ENCODE measurements around the gene GAS2L1.

GRCh38 chr22:29329581-29329980 lies 23.1 kb downstream of the GAS2L1 start:
- TF ChIP-seq TAF1 (IDR thresholded peaks at IDR 0.05; ENCODE audit: borderline replicate concordance, insufficient read depth, low read length) (no peak), POLR2AphosphoS5 (IDR thresholded peaks at IDR 0.05; ENCODE audit: low read depth, low read length) (no peak), SIN3A (IDR thresholded peaks at IDR 0.05; ENCODE audit: borderline replicate concordance, insufficient read depth, low read length) (no peak), FOXP2 (optimal IDR thresholded peaks at IDR 0.05; ENCODE audit: borderline replicate concordance, extremely low read depth, extremely low read length, insufficient read depth) (no peak)
- TF ChIP-seq, protein P1, sequence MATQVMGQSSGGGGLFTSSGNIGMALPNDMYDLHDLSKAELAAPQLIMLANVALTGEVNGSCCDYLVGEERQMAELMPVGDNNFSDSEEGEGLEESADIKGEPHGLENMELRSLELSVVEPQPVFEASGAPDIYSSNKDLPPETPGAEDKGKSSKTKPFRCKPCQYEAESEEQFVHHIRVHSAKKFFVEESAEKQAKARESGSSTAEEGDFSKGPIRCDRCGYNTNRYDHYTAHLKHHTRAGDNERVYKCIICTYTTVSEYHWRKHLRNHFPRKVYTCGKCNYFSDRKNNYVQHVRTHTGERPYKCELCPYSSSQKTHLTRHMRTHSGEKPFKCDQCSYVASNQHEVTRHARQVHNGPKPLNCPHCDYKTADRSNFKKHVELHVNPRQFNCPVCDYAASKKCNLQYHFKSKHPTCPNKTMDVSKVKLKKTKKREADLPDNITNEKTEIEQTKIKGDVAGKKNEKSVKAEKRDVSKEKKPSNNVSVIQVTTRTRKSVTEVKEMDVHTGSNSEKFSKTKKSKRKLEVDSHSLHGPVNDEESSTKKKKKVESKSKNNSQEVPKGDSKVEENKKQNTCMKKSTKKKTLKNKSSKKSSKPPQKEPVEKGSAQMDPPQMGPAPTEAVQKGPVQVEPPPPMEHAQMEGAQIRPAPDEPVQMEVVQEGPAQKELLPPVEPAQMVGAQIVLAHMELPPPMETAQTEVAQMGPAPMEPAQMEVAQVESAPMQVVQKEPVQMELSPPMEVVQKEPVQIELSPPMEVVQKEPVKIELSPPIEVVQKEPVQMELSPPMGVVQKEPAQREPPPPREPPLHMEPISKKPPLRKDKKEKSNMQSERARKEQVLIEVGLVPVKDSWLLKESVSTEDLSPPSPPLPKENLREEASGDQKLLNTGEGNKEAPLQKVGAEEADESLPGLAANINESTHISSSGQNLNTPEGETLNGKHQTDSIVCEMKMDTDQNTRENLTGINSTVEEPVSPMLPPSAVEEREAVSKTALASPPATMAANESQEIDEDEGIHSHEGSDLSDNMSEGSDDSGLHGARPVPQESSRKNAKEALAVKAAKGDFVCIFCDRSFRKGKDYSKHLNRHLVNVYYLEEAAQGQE (IDR thresholded peaks at IDR 0.05; ENCODE audit: insufficient read depth in 1 of 2, low read depth in 2 of 2, low read length in 2 of 2) = no peak
